ENCODE results near the gene TBC1D16. TPM values are rescaled to one million over a fixed set of nuclear protein-coding genes. Genes with fewer than 3 reads are reported as not detected.

TBC1D16 gene
- total and polyA plus RNA-seq, 11 donors: 5.3 to 22.1 (median 17.4) TPM

- Histone ChIP-seq H3K27me3 (no peaks in the 10 kb centered on the region), H3K4me1 (no peaks in the 10 kb centered on the region), H3K27ac (no peak overlapping the region), H3K4me3 (no peak overlapping the region), H3K36me3 (peaks cover 0 to 16% (median 4%) of the 10 kb centered on the region in 9 donors), H3K9me3 (no peaks in the 10 kb centered on the region)
- WGBS, 4 donors: 96 to 97% (median 96%) methylated on average over 12 to 20 of the region's 20 CpGs
- no peak for DNase-seq
- no peak for ATAC-seq
- intact Hi-C loops (cut with DNase I): loop anchor here in 2 of 10 donors (10.0 kb wide), 2 partner anchors 121 to 171 kb away; no protein-coding TSS in a partner anchor
- TF ChIP-seq CTCF (IDR thresholded peaks at IDR 0.05) (no peak), POLR2A (IDR thresholded peaks at IDR 0.05) (no peak)
These were observed 60.1 kb downstream of the TBC1D16 start for GRCh38 chr17:79975498-79976134.

GRCh38 chr17:79974566-79975497 lies 60.8 kb downstream of the TBC1D16 start:
- Histone ChIP-seq H3K9me3 (no peaks in the 10 kb centered on the region), H3K27me3 (no peaks in the 10 kb centered on the region), H3K27ac (no peak overlapping the region), H3K4me1 (no peaks in the 10 kb centered on the region), H3K36me3 (peaks cover 0 to 16% (median 4%) of the 10 kb centered on the region in 9 donors), H3K4me3 (no peak overlapping the region)
- no peak for TF ChIP-seq POLR2A (IDR thresholded peaks at IDR 0.05)
- TF ChIP-seq CTCF (IDR thresholded peaks at IDR 0.05): peak in 1 of 12 donors; percentile 17
- ATAC-seq (no peak), DNase-seq (no peak)
- WGBS, 4 donors: 85 to 91% (median 88%) methylated on average over 23 of the region's 23 CpGs
- intact Hi-C loops (cut with DNase I): loop anchor here in 2 of 10 donors (10.0 kb wide), 2 partner anchors 120 to 170 kb away; no protein-coding TSS in a partner anchor

- Histone ChIP-seq H3K4me1 (no peaks in the 10 kb centered on the region), H3K4me3 (no peak overlapping the region), H3K27ac (no peak overlapping the region), H3K27me3 (no peaks in the 10 kb centered on the region), H3K36me3 (peaks cover 0 to 12% (median 0%) of the 10 kb centered on the region in 9 donors), H3K9me3 (no peaks in the 10 kb centered on the region)
- intact Hi-C loops (cut with DNase I): loop anchor here in 2 of 10 donors (10.0 kb wide), 2 partner anchors 117 to 167 kb away; no protein-coding TSS in a partner anchor
- no peak for DNase-seq
- WGBS, 4 donors: 93 to 96% (median 95%) methylated on average over 9 of the region's 9 CpGs
- peak in 1 of 4 donors; percentile 21 for ATAC-seq
- TF ChIP-seq POLR2A (IDR thresholded peaks at IDR 0.05) (no peak), CTCF (IDR thresholded peaks at IDR 0.05) (no peak)
These were observed 64.0 kb downstream of the TBC1D16 start for GRCh38 chr17:79971651-79972050.
